HepG2 (cell line): ENCODE results near the gene KIAA1217. TPM values are rescaled to one million over a fixed set of nuclear protein-coding genes. Genes with fewer than 3 reads are reported as not detected.

Experiments
- ATAC-seq: fragments of 200-7000 bp; cut with Tn5 transposase; 3 replicates; pipeline ENCODE4 v1.9.1; 2020; ENCODE audit warnings: mild to moderate bottlenecking, moderate library complexity
- BruUV-seq: library from RNA; stranded (reverse); fragments of 400-500 nt; replicated peaks from 2 replicates; lab custom pipeline; 2021; lab: Mats Ljungman, UMichigan
- CTCF ChIA-PET: fragments of 300-600 bp; formaldehyde crosslinking; extraction: SDS; loops from one replicate; lab custom pipeline; 2021; ENCODE audit warnings: low total read pairs, inconsistent platforms, low intra/inter-chr PET ratio; lab: Yijun Ruan, JAX
- POLR2A ChIA-PET: fragments of 350-600 bp; sonication (Branson Sonifier 250); formaldehyde crosslinking; loops from one replicate; lab custom pipeline; 2020; ENCODE audit warnings: antibody characterized with exemption, inconsistent platforms; lab: Yijun Ruan, JAX
- DNase-seq: peaks from one replicate; pipeline ENCODE4 v3.0.0-alpha.2; 2015; ENCODE audit warnings: low spot score
- FAIRE-seq: peaks from 3 replicates; lab custom pipeline; 2011; peaks lifted over from hg19 to GRCh38; lab: Jason Lieb, UNC
- H2AFZ ChIP-seq: one replicate; pipeline ENCODE4 v1.6.1; 2011; ENCODE audit warnings: low read length, inconsistent platforms
- H3K27ac ChIP-seq: fragments of 300-600 bp; 3 replicates; pipeline ENCODE4 v1.8.0; 2011; ENCODE audit warnings: mixed run types, mild to moderate bottlenecking, mixed read lengths, low read length, inconsistent platforms; ENCODE audit not compliant: insufficient read depth; ENCODE audit errors: extremely low read length
- H3K27me3 ChIP-seq, 2 experiments: fragments of 200-600 bp in 1 of 2; 2 replicates in 1 of 2; 3 replicates in 1 of 2; pipeline versions ENCODE4 v1.6.0 to v1.8.0; 2011; ENCODE audit warnings: low read length in 2 of 2, mild to moderate bottlenecking in 2 of 2, moderate library complexity in 2 of 2, inconsistent platforms in 1 of 2; ENCODE audit not compliant: insufficient read depth in 2 of 2, control insufficient read depth in 1 of 2
- H3K36me3 ChIP-seq, 2 experiments: fragments of 200-600 bp in 1 of 2; replicated peaks in 1 of 2; 2 replicates in 1 of 2; 3 replicates in 1 of 2; pipeline versions ENCODE4 v1.5.1 to v1.8.0; 2011; ENCODE audit warnings: low read length in 2 of 2, inconsistent platforms in 1 of 2; ENCODE audit not compliant: insufficient read depth in 2 of 2, control insufficient read depth in 1 of 2
- H3K4me1 ChIP-seq: 2 replicates; pipeline ENCODE4 v1.5.1; 2012; ENCODE audit warnings: low read length, inconsistent platforms; ENCODE audit not compliant: insufficient read depth
- H3K4me2 ChIP-seq: 2 replicates; pipeline ENCODE4 v1.6.0; 2011; ENCODE audit warnings: low read depth, low read length, inconsistent platforms
- H3K4me3 ChIP-seq, 3 experiments: fragments of 200-600 bp in 1 of 3; sonication (generic), shearing (Covaris generic) in 1 of 3; replicated peaks in 1 of 3; 2 replicates each; pipeline ENCODE4 v1.5.1; 2011 to 2016; ENCODE audit warnings: low read length in 3 of 3, inconsistent platforms in 2 of 3, low read depth in 2 of 3, mild to moderate bottlenecking in 2 of 3, control low read depth in 1 of 3, mixed read lengths in 1 of 3; ENCODE audit not compliant: insufficient read depth in 1 of 3
- H3K79me2 ChIP-seq: one replicate; pipeline ENCODE4 v1.6.1; 2011; ENCODE audit warnings: low read length, inconsistent platforms; ENCODE audit not compliant: insufficient read depth
- H3K9ac ChIP-seq: 2 replicates; pipeline ENCODE4 v1.6.0; 2011; ENCODE audit warnings: mild to moderate bottlenecking, low read depth, low read length, inconsistent platforms; ENCODE audit not compliant: insufficient read depth
- H3K9me3 ChIP-seq: 2 replicates; pipeline ENCODE4 v1.5.1; 2012; ENCODE audit warnings: mild to moderate bottlenecking, low read length
- H4K20me1 ChIP-seq: 2 replicates; pipeline ENCODE4 v1.6.0; 2011; ENCODE audit warnings: inconsistent platforms, mild to moderate bottlenecking, low read length, moderate library complexity; ENCODE audit not compliant: insufficient read depth
- GABPB1 ChIP-seq: IDR thresholded peaks from 2 replicates; pipeline ENCODE4 v1.6.1; 2016; ENCODE audit warnings: mild to moderate bottlenecking, missing genetic modification reagents, moderate library complexity, missing compliant biosample characterization
- GZF1 ChIP-seq: sonication (generic); formaldehyde crosslinking; IDR thresholded peaks from 2 replicates; pipeline ENCODE4 v1.5.1; 2020; ENCODE audit warnings: mild to moderate bottlenecking, missing genetic modification reagents
- RBM22 ChIP-seq: fragments of 200-400 bp; formaldehyde crosslinking; optimal IDR thresholded peaks from 2 replicates; pipeline ENCODE3; 2017; ENCODE audit warnings: mild to moderate bottlenecking, low read length, moderate library complexity
- SPEN ChIP-seq: sonication (generic); formaldehyde crosslinking; IDR thresholded peaks from 2 replicates; pipeline ENCODE4 v1.5.1; 2020; ENCODE audit warnings: low read depth, mild to moderate bottlenecking, missing genetic modification reagents
- U2AF1 ChIP-seq: fragments of 200-400 bp; formaldehyde crosslinking; optimal IDR thresholded peaks from 2 replicates; pipeline ENCODE3; 2017; ENCODE audit warnings: mild to moderate bottlenecking, low read depth, low read length
- ZNF547 ChIP-seq: sonication (generic); formaldehyde crosslinking; IDR thresholded peaks from 2 replicates; pipeline ENCODE4 v1.5.1; 2020; ENCODE audit warnings: mild to moderate bottlenecking, missing genetic modification reagents
- ZNF629 ChIP-seq: sonication (generic); formaldehyde crosslinking; conservative IDR thresholded peaks from 2 replicates; pipeline ENCODE4 v1.5.0; 2020; ENCODE audit warnings: missing genetic modification reagents
- ZNF724P ChIP-seq: sonication (generic); formaldehyde crosslinking; IDR thresholded peaks from 2 replicates; pipeline ENCODE4 v1.8.0; 2022; ENCODE audit warnings: missing genetic modification reagents, borderline replicate concordance
- ZNF850 ChIP-seq: sonication (generic); formaldehyde crosslinking; conservative IDR thresholded peaks from 2 replicates; pipeline ENCODE4 v1.9.0; 2021; ENCODE audit warnings: mild to moderate bottlenecking, missing genetic modification reagents
- WGBS: methylation state at CpG from one replicate; pipeline ENCODE4 v1.1.6; 2017; ENCODE audit warnings: low lambda C conversion rate; 5-methylcytosine and 5-hydroxymethylcytosine counted together
- in situ Hi-C: cut with HindIII; loops from 2 replicates; pipeline ENCODE4 v1.10.0; 2017; ENCODE audit warnings: low pct_unique_long_range_greater_than_20kb; ENCODE audit not compliant: extremely low pct_ligation_motif_present
- intact Hi-C: fragments of 100-400 bp; cut with micrococcal nuclease; formaldehyde crosslinking; loops from one replicate; pipeline ENCODE4 v1.10.0; 2022; ENCODE audit not compliant: unreplicated experiment
- polyA plus RNA-seq, 8 experiments: library from polyadenylated mRNA; depleted of rRNA in 3 of 8; stranded (reverse) in 7 of 8; unstranded in 1 of 8; fragments of >200 nt; fragmentation: Illumina TruSeq in 4 of 8; extraction: Trizol in 4 of 8; gene quantifications; 2 replicates each; pipeline versions ENCODE4 v1.2.1 to v1.2.3, GENCODE V29; 2011 to 2016; ENCODE audit warnings: low read depth in 4 of 8, missing spikeins in 1 of 8, mixed read lengths in 1 of 8; ENCODE audit not compliant: insufficient read depth in 1 of 8
- total RNA-seq, 5 experiments: library from RNA; depleted of rRNA; stranded (reverse); fragments of >200 nt; fragmentation: Illumina TruSeq; extraction: Trizol; gene quantifications; 2 replicates each; pipeline ENCODE4 v1.2.3, GENCODE V29; 2016; ENCODE audit warnings: low read depth in 1 of 5
- TF ChIP-seq, protein P1 (sequence below): sonication (generic); formaldehyde crosslinking; conservative IDR thresholded peaks from 2 replicates; pipeline ENCODE4 v1.4.0; 2020; ENCODE audit warnings: missing genetic modification reagents
- TF ChIP-seq, protein P2 (sequence below): sonication (generic); formaldehyde crosslinking; IDR thresholded peaks from 2 replicates; pipeline ENCODE4 v1.5.0; 2020; ENCODE audit warnings: missing genetic modification reagents, mild to moderate bottlenecking, borderline replicate concordance
- TF ChIP-seq, protein P3 (sequence below): sonication (generic); formaldehyde crosslinking; IDR thresholded peaks from 2 replicates; pipeline ENCODE4 v1.4.0; 2020; ENCODE audit warnings: missing genetic modification reagents, borderline replicate concordance

Gene KIAA1217
- total and polyA plus RNA-seq, 2 of the 13 experiments (the other 11 are each of a cell fraction or from before 2014, with no cell fraction given) = 4.6 to 10.9 TPM

- TF ChIP-seq, protein P1, sequence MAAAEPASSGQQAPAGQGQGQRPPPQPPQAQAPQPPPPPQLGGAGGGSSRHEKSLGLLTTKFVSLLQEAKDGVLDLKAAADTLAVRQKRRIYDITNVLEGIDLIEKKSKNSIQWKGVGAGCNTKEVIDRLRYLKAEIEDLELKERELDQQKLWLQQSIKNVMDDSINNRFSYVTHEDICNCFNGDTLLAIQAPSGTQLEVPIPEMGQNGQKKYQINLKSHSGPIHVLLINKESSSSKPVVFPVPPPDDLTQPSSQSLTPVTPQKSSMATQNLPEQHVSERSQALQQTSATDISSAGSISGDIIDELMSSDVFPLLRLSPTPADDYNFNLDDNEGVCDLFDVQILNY = no peak
- no peak for TF ChIP-seq RBM22
- TF ChIP-seq ZNF850 (CRISPR knock-in tag) = no peak
- TF ChIP-seq, protein P2, sequence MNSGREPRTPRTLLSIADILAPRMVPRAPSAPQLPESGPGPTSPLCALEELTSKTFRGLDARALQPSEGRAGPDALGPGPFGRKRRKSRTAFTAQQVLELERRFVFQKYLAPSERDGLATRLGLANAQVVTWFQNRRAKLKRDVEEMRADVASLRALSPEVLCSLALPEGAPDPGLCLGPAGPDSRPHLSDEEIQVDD (CRISPR knock-in tag) = no peak
- TF ChIP-seq, protein P3, sequence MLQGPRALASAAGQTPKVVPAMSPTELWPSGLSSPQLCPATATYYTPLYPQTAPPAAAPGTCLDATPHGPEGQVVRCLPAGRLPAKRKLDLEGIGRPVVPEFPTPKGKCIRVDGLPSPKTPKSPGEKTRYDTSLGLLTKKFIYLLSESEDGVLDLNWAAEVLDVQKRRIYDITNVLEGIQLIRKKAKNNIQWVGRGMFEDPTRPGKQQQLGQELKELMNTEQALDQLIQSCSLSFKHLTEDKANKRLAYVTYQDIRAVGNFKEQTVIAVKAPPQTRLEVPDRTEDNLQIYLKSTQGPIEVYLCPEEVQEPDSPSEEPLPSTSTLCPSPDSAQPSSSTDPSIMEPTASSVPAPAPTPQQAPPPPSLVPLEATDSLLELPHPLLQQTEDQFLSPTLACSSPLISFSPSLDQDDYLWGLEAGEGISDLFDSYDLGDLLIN = no peak
Observed at GRCh38 chr10:24437302-24437701, 228.4 kb downstream of the KIAA1217 start (continued).

DNA sequence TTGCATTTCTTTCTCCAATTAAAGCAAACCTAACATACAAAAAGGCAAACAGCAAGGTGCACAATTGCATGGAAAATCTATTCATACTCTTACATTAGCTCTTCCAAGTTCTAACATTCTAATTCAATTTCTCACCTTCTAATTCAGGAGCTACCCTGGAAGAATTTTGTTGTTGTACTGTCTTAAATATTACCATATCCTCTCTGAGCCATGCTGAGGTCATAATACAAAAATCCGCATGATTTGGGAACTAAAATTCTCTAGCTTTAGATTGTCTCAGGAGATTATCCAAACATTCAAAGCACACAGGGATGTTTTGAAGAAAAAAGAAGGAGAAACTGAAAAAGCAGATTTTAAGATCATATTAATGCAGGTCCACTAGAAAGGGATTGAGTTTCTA is 229.9 kb downstream of the KIAA1217 start:
- H3K27ac ChIP-seq = no peak overlapping the region
- TF ChIP-seq GZF1 (CRISPR knock-in tag) (no peak), ZNF629 (no peak), U2AF1 (no peak), ZNF724P (CRISPR knock-in tag) (no peak), SPEN (CRISPR knock-in tag) (no peak), GABPB1 (no peak), ZNF547 (CRISPR knock-in tag) (no peak)
- H3K4me2 ChIP-seq = no peak overlapping the region
- H3K4me1 ChIP-seq = peaks cover 22% of the 10 kb centered on the region
- ATAC-seq (no peak), FAIRE-seq (no peak), DNase-seq (no peak)
- no peaks in the 10 kb centered on the region for H3K27me3 ChIP-seq
- no peaks in the 10 kb centered on the region for H4K20me1 ChIP-seq
- no peak overlapping the region for H3K4me3 ChIP-seq
- intact Hi-C loops (no loop called here), in situ Hi-C loops (no loop called here)
- no peak overlapping the region for H3K9ac ChIP-seq
- peaks cover 3 to 14% of the 10 kb centered on the region in 2 experiments; a peak in 4 of 5 replicates for H3K36me3 ChIP-seq
- WGBS = 98% methylated on average over 1 of the region's 1 CpG
- ChIA-PET POLR2A (no interaction called here), CTCF (no interaction called here)
- no TSS peak for BruUV-seq
- H3K9me3 ChIP-seq = no peaks in the 10 kb centered on the region
- H3K79me2 ChIP-seq = no peaks in the 10 kb centered on the region
- no peak overlapping the region for H2AFZ ChIP-seq
